H1 (cell line): ENCODE measurements around the gene CX3CR1. TPM values are rescaled to one million over a fixed set of nuclear protein-coding genes. Genes with fewer than 3 reads are reported as not detected.

Experiments
- CTCF ChIA-PET: fragments of 300-600 bp; sonication (Branson Sonifier 250); formaldehyde crosslinking; loops from one replicate; lab custom pipeline; 2021; ENCODE audit not compliant: partially characterized antibody; lab: Charles Lee
- POLR2A ChIA-PET: fragments of 300-600 bp; sonication (Branson Sonifier 250); formaldehyde crosslinking; loops from one replicate; lab custom pipeline; 2021; ENCODE audit warnings: inconsistent platforms; ENCODE audit not compliant: partially characterized antibody; lab: Charles Lee
- DNase-seq, 2 experiments: peaks; one replicate each; pipeline versions ENCODE4 v3.0.0 to v3.0.0-alpha.2; 2010 to 2022; ENCODE audit warnings: low spot score in 2 of 2, low read depth in 1 of 2, mixed read lengths in 1 of 2
- FAIRE-seq: peaks from 2 replicates; lab custom pipeline; 2011; peaks lifted over from hg19 to GRCh38; lab: Jason Lieb, UNC
- H2AFZ ChIP-seq: 2 replicates; pipeline ENCODE4 v1.8.1; 2012; ENCODE audit warnings: low read length, inconsistent platforms
- H2AK5ac ChIP-seq: 2 replicates; pipeline ENCODE4 v1.6.1; 2013; ENCODE audit warnings: low read depth, low read length
- H2BK120ac ChIP-seq: replicated peaks from 2 replicates; pipeline ENCODE3; 2013; ENCODE audit warnings: low read depth, low read length, inconsistent platforms
- H2BK12ac ChIP-seq: 2 replicates; pipeline ENCODE4 v1.6.1; 2013; ENCODE audit warnings: low read depth, low read length
- H2BK15ac ChIP-seq: 2 replicates; pipeline ENCODE4 v1.6.1; 2013; ENCODE audit warnings: low read length
- H2BK20ac ChIP-seq: 2 replicates; pipeline ENCODE4 v1.6.1; 2013; ENCODE audit warnings: low read length
- H2BK5ac ChIP-seq: 2 replicates; pipeline ENCODE4 v1.6.1; 2013; ENCODE audit warnings: low read depth, low read length
- H3K14ac ChIP-seq: 2 replicates; pipeline ENCODE4 v1.6.1; 2013; ENCODE audit warnings: inconsistent platforms; ENCODE audit not compliant: insufficient read length
- H3K18ac ChIP-seq: 2 replicates; pipeline ENCODE4 v1.6.1; 2013; ENCODE audit warnings: low read length; ENCODE audit errors: extremely low read depth
- H3K23ac ChIP-seq: 2 replicates; pipeline ENCODE4 v1.6.1; 2013; ENCODE audit warnings: inconsistent platforms; ENCODE audit not compliant: insufficient read length
- H3K23me2 ChIP-seq: 2 replicates; pipeline ENCODE4 v1.6.1; 2013; ENCODE audit warnings: low read depth, low read length
- H3K27ac ChIP-seq: 2 replicates; pipeline ENCODE4 v1.6.1; 2011; ENCODE audit warnings: low read depth, low read length, inconsistent platforms
- H3K27me3 ChIP-seq, 4 experiments: replicated peaks in 1 of 4; 1 replicate in 1 of 4; 2 replicates in 3 of 4; pipeline versions ENCODE4 v1.6.1 to v1.8.1; 2011 to 2013; ENCODE audit warnings: low read length in 3 of 4, mild to moderate bottlenecking in 3 of 4, inconsistent platforms in 2 of 4, mixed read lengths in 2 of 4, moderate library complexity in 1 of 4; ENCODE audit not compliant: control insufficient read depth in 3 of 4, insufficient read depth in 3 of 4; ENCODE audit errors: extremely low read depth in 1 of 4
- H3K36me3 ChIP-seq, 4 experiments: 2 replicates each; pipeline versions ENCODE4 v1.6.1 to v1.8.1; 2011 to 2013; ENCODE audit warnings: mild to moderate bottlenecking in 4 of 4, low read length in 3 of 4, moderate library complexity in 2 of 4, control low read depth in 1 of 4, inconsistent platforms in 1 of 4; ENCODE audit not compliant: insufficient read depth in 4 of 4, control insufficient read depth in 2 of 4
- H3K4ac ChIP-seq: replicated peaks from 2 replicates; pipeline ENCODE3; 2013; ENCODE audit warnings: low read length, low read depth, mixed read lengths, inconsistent platforms; ENCODE audit not compliant: insufficient read length
- H3K4me1 ChIP-seq, 4 experiments: replicated peaks in 1 of 4; 1 replicate in 1 of 4; 2 replicates in 3 of 4; pipeline versions ENCODE4 v1.6.1 to v1.8.1; 2011 to 2013; ENCODE audit warnings: low read length in 3 of 4, inconsistent platforms in 2 of 4, mixed read lengths in 1 of 4; ENCODE audit not compliant: insufficient read depth in 4 of 4, control insufficient read depth in 3 of 4
- H3K4me2 ChIP-seq, 2 experiments: 2 replicates each; pipeline versions ENCODE4 v1.6.1 to v1.8.1; 2011 to 2013; ENCODE audit warnings: low read depth in 2 of 2, low read length in 2 of 2, control low read depth in 1 of 2, inconsistent platforms in 1 of 2, mild to moderate bottlenecking in 1 of 2; ENCODE audit not compliant: insufficient read depth in 1 of 2
- H3K4me3 ChIP-seq, 4 experiments: fragments of 200-600, 300-600 bp in 1 of 4; sonication (generic), shearing (Covaris generic), sonication (Bioruptor Twin) in 1 of 4; 2 replicates each; pipeline versions ENCODE4 v1.5.1 to v1.8.1; 2011 to 2016; ENCODE audit warnings: low read length in 4 of 4, low read depth in 3 of 4, control low read depth in 2 of 4, inconsistent platforms in 2 of 4, mild to moderate bottlenecking in 2 of 4, mixed read lengths in 1 of 4, moderate library complexity in 1 of 4; ENCODE audit not compliant: insufficient read depth in 2 of 4; ENCODE audit errors: extremely low read depth in 1 of 4
- H3K56ac ChIP-seq: replicated peaks from 2 replicates; pipeline ENCODE3; 2013; ENCODE audit warnings: low read depth, mild to moderate bottlenecking, mixed read lengths, low read length, inconsistent platforms; ENCODE audit not compliant: insufficient read length
- H3K79me1 ChIP-seq: 2 replicates; pipeline ENCODE4 v1.6.1; 2013; ENCODE audit warnings: low read depth, low read length, control low read depth
- H3K79me2 ChIP-seq, 2 experiments: 2 replicates each; pipeline versions ENCODE4 v1.6.1 to v1.8.1; 2012 to 2013; ENCODE audit warnings: low read length in 2 of 2, mild to moderate bottlenecking in 2 of 2, inconsistent platforms in 1 of 2; ENCODE audit not compliant: insufficient read depth in 2 of 2, control insufficient read depth in 1 of 2
- H3K9ac ChIP-seq, 4 experiments: replicated peaks in 1 of 4; 1 replicate in 1 of 4; 2 replicates in 3 of 4; pipeline versions ENCODE4 v1.6.1 to v1.8.1; 2011 to 2013; ENCODE audit warnings: low read depth in 3 of 4, low read length in 3 of 4, control low read depth in 2 of 4, mild to moderate bottlenecking in 2 of 4, moderate library complexity in 2 of 4, inconsistent platforms in 1 of 4; ENCODE audit errors: extremely low read depth in 1 of 4
- H3K9me3 ChIP-seq, 2 experiments: 2 replicates each; pipeline versions ENCODE4 v1.6.1 to v1.8.1; 2012 to 2013; ENCODE audit warnings: mild to moderate bottlenecking in 2 of 2, moderate library complexity in 2 of 2, control low read depth in 1 of 2, inconsistent platforms in 1 of 2, low read depth in 1 of 2, low read length in 1 of 2, mixed read lengths in 1 of 2; ENCODE audit not compliant: insufficient read depth in 2 of 2
- H4K20me1 ChIP-seq, 2 experiments: replicated peaks in 1 of 2; 2 replicates each; pipeline versions ENCODE3 to v1.8.1; 2011 to 2013; ENCODE audit warnings: inconsistent platforms in 2 of 2, low read length in 2 of 2, mild to moderate bottlenecking in 1 of 2; ENCODE audit not compliant: insufficient read depth in 2 of 2, control insufficient read depth in 1 of 2
- H4K5ac ChIP-seq: 2 replicates; pipeline ENCODE4 v1.6.1; 2013; ENCODE audit warnings: low read length, low read depth, mixed read lengths, inconsistent platforms; ENCODE audit not compliant: insufficient read length
- H4K8ac ChIP-seq: 2 replicates; pipeline ENCODE4 v1.8.0; 2013; ENCODE audit warnings: mild to moderate bottlenecking, moderate library complexity, low read length, inconsistent platforms; ENCODE audit not compliant: insufficient read depth; ENCODE audit errors: extremely low read depth
- H4K91ac ChIP-seq: replicated peaks from 2 replicates; pipeline ENCODE3; 2013; ENCODE audit warnings: low read length, mixed read lengths, inconsistent platforms; ENCODE audit not compliant: insufficient read length
- RNF2 ChIP-seq: fragments of 200-900, 300-1000 bp; sonication (generic); IDR thresholded peaks from 2 replicates; pipeline ENCODE4 v1.7.1; 2016; ENCODE audit warnings: borderline replicate concordance, low read depth, mild to moderate bottlenecking, antibody characterized with exemption, low read length; ENCODE audit not compliant: poor library complexity, severe bottlenecking; ENCODE audit errors: missing control alignments
- SIRT6 ChIP-seq: IDR thresholded peaks from one replicate; pipeline ENCODE4 v1.7.1; 2012; ENCODE audit warnings: low read length, inconsistent platforms
- SUZ12 ChIP-seq: fragments of 200-600 bp; sonication (generic); IDR thresholded peaks from 2 replicates; pipeline ENCODE4 v1.6.1; 2012; ENCODE audit warnings: mild to moderate bottlenecking, inconsistent platforms, low read length, moderate library complexity, mixed read lengths
- WGBS, 2 experiments: shearing (Covaris generic) in 1 of 2; methylation state at CpG; one replicate each; pipeline versions ENCODE4 v1.1.6 to v1.1.7; 2013 to 2015; ENCODE audit warnings: low lambda C conversion rate in 2 of 2, mixed read lengths in 2 of 2, inconsistent platforms in 1 of 2, low coverage in 1 of 2, missing lambda C conversion rate in 1 of 2; ENCODE audit not compliant: insufficient replicate concordance in 2 of 2, insufficient coverage in 1 of 2, insufficient read length in 1 of 2; ENCODE audit errors: extremely low coverage in 1 of 2, missing lambda C conversion rate in 1 of 2; 5-methylcytosine and 5-hydroxymethylcytosine counted together
- polyA plus RNA-seq, 7 experiments: library from polyadenylated mRNA; depleted of rRNA in 3 of 7; stranded (reverse) in 5 of 7; unstranded in 2 of 7; fragments of >200 nt in 5 of 7; fragments of 200-250 nt in 2 of 7; gene quantifications; 1 replicate in 5 of 7; 2 replicates in 1 of 7; 4 replicates in 1 of 7; pipeline versions ENCODE4 v1.2.1 to v1.2.3, GENCODE V29; 2011 to 2013; ENCODE audit warnings: missing spikeins in 2 of 7, mixed read lengths in 2 of 7
- total RNA-seq: library from RNA; stranded (reverse); fragmentation: NEBNext Ultra II Directional; extraction: Animal tissue kit (Norgen Biotek cat#: 25700); gene quantifications from 2 replicates; pipeline ENCODE4 v1.2.1, GENCODE V29; 2021

The CX3CR1 gene
- total and polyA plus RNA-seq, 2 of the 8 experiments (the other 6 are each of a cell fraction or from before 2014, with no cell fraction given) = 0.08 TPM; not detected in 1

DNA sequence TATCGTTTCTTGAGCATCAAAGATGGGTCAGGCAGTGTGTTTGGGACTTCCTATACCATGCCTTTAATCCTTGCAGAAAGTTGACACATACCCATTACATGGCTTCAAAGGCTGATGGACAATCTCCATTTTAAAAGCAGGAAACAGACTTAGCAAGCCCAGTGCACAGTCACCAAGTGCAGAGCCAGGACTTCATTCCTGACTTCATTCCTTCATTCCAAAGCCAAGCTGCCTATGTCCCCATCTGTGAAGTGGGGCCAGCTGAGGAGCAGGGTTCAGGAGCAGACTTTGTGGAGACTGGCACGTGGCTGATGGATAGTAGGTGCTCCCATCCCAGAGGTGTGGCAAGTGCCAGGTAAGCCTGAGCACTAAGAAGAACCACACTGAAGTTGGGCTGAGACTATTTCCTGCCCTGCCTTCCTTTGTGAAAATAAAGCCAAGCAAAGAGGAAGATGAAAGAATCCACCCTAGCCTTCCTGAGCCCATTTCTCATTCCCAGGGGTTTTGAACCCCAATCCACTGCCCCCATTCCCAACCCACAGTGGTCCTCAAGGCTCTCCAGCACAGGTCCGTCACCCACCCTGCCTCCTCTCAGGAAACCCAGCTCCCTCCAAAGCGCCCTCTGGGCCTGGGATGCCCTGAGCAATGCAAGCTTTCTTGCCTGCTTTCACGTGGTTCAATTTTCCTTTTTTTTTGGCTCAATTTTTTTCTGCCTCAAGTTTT lies 1.8 kb downstream of the CX3CR1 start:
- Histone ChIP-seq H3K9me3 (no peaks in the 10 kb centered on the region), H3K4me3 (no peak overlapping the region), H2BK5ac (no peak overlapping the region), H3K9ac (no peak overlapping the region), H3K14ac (no peak overlapping the region), H3K4ac (no peak overlapping the region), H3K4me2 (no peak overlapping the region), H3K4me1 (peaks cover 0 to 3% (median 0%) of the 10 kb centered on the region in 4 experiments; a peak in 1 of 7 replicates), H3K56ac (no peak overlapping the region), H4K20me1 (no peaks in the 10 kb centered on the region), H3K27ac (no peak overlapping the region), H2BK120ac (no peak overlapping the region), H2AK5ac (no peak overlapping the region), H3K27me3 (no peaks in the 10 kb centered on the region), H3K79me2 (no peaks in the 10 kb centered on the region), H3K23me2 (no peaks in the 10 kb centered on the region), H3K18ac (no peak overlapping the region), H4K91ac (no peak overlapping the region), H3K79me1 (no peaks in the 10 kb centered on the region), H2AFZ (no peak overlapping the region), H3K36me3 (no peaks in the 10 kb centered on the region), H2BK15ac (no peak overlapping the region), H2BK20ac (no peak overlapping the region), H3K23ac (no peak overlapping the region), H4K8ac (no peak overlapping the region), H4K5ac (no peak overlapping the region), H2BK12ac (no peak overlapping the region)
- CTCF ChIA-PET = interaction anchor here (0.6 to 30.1 kb wide), 10 partner anchors 10 to 175 kb away, joined by 3 to 767 read pairs (median 9); partner anchors contain the start of gene XIRP1
- FAIRE-seq = no peak
- DNase-seq = no peak
- WGBS, 2 experiments = 76% methylated on average over 5 of the region's 5 CpGs; no CpG with 5 or more reads in 1 of the 2 experiments
- TF ChIP-seq SIRT6 = no peak
- no peak for TF ChIP-seq SUZ12
- TF ChIP-seq RNF2 = no peak
- TF ChIP-seq, all 59 proteins: peak for 0
- POLR2A ChIA-PET = interaction anchor here (0.7 kb wide), 1 partner anchor 129 kb away, joined by 3 read pairs; no protein-coding TSS in a partner anchor
